ENCODE measurements around the gene TSC2. TPM values are rescaled to one million over a fixed set of nuclear protein-coding genes. Genes with fewer than 3 reads are reported as not detected.
"Not testable (repeated sequence)": the region's sequence is repeated elsewhere in the genome, so short reads cannot be mapped to it uniquely, and the experiment has no call there.

Gene TSC2
- total RNA-seq, 1 donor from 2014 or later: 58.9 TPM

- DNase-seq: no peak
Observed at GRCh38 chr16:2031081-2031577, 16.7 kb upstream of the TSC2 start.

- DNase-seq: no peak
Observed at GRCh38 chr16:2032285-2033056, 15.3 kb upstream of the TSC2 start.

GRCh38 chr16:2033057-2033908, 14.5 kb upstream of the TSC2 start:
- peak; percentile 68 for DNase-seq

GRCh38 chr16:2033909-2034695, 13.7 kb upstream of the TSC2 start:
- DNase-seq: not testable (repeated sequence)

GRCh38 chr16:2034696-2035430, 12.9 kb upstream of the TSC2 start:
- no peak for DNase-seq

- DNase-seq: no peak
Observed at GRCh38 chr16:2035431-2036199, 12.2 kb upstream of the TSC2 start.

GRCh38 chr16:2036200-2036966, 11.4 kb upstream of the TSC2 start:
- DNase-seq: no peak

- DNase-seq: no peak
Observed at GRCh38 chr16:2037115-2037514, 10.7 kb upstream of the TSC2 start.

- no peak for DNase-seq
Observed at GRCh38 chr16:2037647-2038381, 10.0 kb upstream of the TSC2 start.

- peak; percentile 81 for DNase-seq
Observed at GRCh38 chr16:2038382-2039231, 9.2 kb upstream of the TSC2 start.

GRCh38 chr16:2039274-2040031, 8.3 kb upstream of the TSC2 start:
- DNase-seq: peak; percentile 93

- no peak for DNase-seq
Observed at GRCh38 chr16:2040041-2040786, 7.6 kb upstream of the TSC2 start.

GRCh38 chr16:2040787-2041522, 6.8 kb upstream of the TSC2 start:
- no peak for DNase-seq

- no peak for DNase-seq
Observed at GRCh38 chr16:2042171-2042985, 5.4 kb upstream of the TSC2 start.

GRCh38 chr16:2042986-2043666, 4.7 kb upstream of the TSC2 start:
- no peak for DNase-seq
